Measurements from ENCODE around the gene RFK.
"Not testable (repeated sequence)": the region's sequence is repeated elsewhere in the genome, so short reads cannot be mapped to it uniquely, and the experiment has no call there.

RFK gene

GRCh38 chr9:76394195-76394959 is at the start of gene RFK:
RFK (minus strand) TSS chr9:76394426; CDS start chr9:76394171, 255 bp downstream.
- TF ChIP-seq ZFX (IDR thresholded peaks at IDR 0.05) (peak; percentile 67), CTCF (conservative IDR thresholded peaks at IDR 0.05) (peak; percentile 66)
- peak within 1 kb of the TSS; percentile 96 for H3K27ac ChIP-seq

DNA sequence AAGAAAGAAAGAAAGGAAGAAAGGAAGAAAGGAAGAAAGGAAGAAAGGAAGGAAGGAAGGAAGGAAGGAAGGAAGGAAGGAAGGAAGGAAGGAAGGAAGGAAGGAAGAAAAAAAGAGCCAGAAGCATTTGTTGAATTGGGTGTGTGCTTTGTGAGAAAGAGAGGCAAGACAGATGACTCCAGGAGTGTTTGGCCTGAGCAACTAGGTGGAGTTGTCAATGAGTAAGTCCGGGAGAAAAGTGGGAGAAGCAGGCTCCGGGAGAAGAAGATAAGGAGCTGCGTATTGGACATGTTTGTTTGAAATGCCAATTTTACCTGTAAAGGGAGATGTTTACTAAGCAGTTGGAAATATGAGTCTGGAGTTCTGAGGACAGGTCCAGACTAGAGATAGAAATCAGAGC is 49.7 kb upstream of the RFK start:
- H3K27ac ChIP-seq: no peak overlapping the region; the same call in 1 of the 2 replicates
- TF ChIP-seq ZFX (IDR thresholded peaks at IDR 0.05) (no peak), CTCF (conservative IDR thresholded peaks at IDR 0.05) (no peak)

GRCh38 chr9:76441551-76442322 is 47.5 kb upstream of the RFK start:
- no peak overlapping the region for H3K27ac ChIP-seq
- TF ChIP-seq ZFX (IDR thresholded peaks at IDR 0.05): no peak
- TF ChIP-seq CTCF (conservative IDR thresholded peaks at IDR 0.05): no peak

DNA sequence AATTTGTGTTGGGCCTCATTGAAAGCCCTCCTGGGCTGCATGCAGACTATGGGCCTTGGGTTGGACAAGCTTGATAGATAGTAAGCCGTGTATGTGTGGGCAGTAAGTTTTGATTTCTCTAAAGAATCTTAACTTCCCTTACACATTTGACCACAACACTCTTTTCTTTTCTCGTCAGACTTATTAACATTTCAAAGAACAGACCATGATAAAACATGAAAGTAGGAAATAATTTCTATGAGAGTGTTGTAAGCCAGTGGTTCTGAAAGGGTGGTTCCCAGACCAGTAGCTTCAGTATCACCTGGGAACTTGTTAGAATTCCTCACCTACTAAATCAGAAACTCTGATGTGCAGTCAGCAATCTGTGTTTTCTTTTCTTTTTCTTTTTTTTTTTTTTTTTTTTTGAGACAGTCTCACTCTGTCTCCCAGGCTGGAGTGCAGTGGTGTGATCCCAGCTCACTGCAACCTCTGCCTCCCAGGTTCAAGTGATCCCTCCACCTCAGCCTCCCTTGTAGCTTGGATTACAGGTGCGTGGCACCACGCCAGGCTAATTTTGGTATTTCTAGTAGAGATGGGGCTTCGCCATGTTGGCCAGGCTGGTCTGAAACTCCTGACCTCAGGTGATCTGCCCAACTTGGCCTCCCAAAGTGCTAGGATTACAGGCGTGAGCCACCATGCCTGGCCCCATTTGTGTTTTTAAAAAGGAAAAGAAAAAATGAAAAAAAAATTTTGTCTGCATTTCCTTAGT is 44.8 kb upstream of the RFK start:
- H3K27ac ChIP-seq: no peak overlapping the region
- TF ChIP-seq CTCF (conservative IDR thresholded peaks at IDR 0.05) (no peak), ZFX (IDR thresholded peaks at IDR 0.05) (no peak)

DNA sequence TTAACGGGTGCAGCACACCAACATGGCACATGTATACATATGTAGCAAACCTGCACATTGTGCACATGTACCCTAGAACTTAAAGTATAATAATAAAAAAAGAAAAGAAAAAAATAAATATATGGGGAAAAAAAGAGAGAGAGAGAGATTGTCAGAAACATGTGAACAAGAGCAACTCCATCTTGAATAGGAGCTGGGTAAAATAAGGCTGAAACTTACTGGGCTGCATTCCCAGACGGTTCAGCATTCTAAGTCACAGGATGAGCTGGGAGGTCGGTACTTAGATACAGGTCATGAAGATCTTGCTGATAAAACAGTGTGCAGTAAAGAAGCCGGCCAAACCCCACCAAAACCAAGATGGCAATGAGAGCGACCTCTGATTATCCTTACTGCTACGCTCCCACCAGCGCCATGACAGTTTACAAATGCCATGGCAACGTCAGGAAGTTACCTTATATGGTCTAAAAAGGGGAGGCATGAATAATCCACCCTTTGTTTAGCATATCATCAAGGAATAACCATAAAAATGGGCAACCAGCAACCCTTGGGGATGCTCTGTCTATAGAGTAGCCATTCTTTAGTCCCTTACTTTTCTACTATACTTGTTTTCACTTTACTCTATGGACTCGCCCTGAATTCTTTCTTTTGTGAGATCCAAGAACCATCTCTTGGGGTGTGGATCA is 42.9 kb upstream of the RFK start:
- not testable (repeated sequence) for H3K27ac ChIP-seq

GRCh38 chr9:76434897-76435296 is 40.7 kb upstream of the RFK start:
- H3K27ac ChIP-seq: not testable (repeated sequence)

DNA sequence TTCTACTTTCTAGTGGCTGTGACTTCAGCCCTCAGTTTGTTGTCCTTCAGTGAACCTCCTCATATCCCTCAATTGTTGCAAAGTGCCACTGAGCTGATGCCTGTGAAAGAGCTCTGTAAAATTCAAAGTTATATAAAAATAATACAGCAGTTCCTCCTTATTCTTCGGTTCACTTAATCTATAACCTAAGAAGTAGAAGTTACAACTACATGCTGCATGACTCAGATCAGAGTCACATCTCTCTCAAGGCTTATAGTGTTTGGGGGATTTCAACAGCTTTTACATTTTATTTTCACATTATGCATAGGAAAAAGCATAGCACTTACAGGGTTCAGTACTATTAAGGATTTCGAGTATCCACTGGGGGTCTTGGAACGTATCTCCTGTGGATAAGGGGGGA is 39.6 kb upstream of the RFK start:
- no peak for TF ChIP-seq CTCF (conservative IDR thresholded peaks at IDR 0.05)
- no peak for TF ChIP-seq ZFX (IDR thresholded peaks at IDR 0.05)
- no peak overlapping the region for H3K27ac ChIP-seq

GRCh38 chr9:76433406-76433805 is 39.2 kb upstream of the RFK start:
- no peak overlapping the region for H3K27ac ChIP-seq
- TF ChIP-seq ZFX (IDR thresholded peaks at IDR 0.05) (no peak), CTCF (conservative IDR thresholded peaks at IDR 0.05) (no peak)

All from C4-2B (cell line).